ENCODE measurements around the gene ASCC1.

The ASCC1 gene

DNA sequence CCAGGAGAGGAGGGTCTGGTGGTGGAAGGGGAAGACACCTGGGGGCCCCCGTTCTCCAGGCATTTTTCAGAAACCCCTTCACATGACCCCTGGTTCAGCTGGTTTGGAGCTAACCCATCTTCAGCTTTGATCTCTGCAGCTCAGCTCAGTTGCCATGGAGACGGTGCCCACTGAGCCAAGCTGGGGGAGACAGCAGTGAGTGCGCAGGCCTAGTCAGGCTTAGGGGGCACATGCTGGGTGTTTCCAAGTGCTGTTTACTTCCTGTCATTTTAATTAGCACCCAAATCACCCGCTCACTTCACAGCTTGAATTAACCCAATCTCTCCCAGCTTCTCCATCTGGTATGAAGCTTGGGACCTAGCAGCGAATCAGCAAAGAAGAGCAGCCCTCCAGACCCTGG, 136.7 kb downstream of the ASCC1 start:
- in situ Hi-C loops (cut with HindIII; ENCODE audit: low sequenced_read_pairs) = no loop called here
- TF ChIP-seq, protein P1, sequence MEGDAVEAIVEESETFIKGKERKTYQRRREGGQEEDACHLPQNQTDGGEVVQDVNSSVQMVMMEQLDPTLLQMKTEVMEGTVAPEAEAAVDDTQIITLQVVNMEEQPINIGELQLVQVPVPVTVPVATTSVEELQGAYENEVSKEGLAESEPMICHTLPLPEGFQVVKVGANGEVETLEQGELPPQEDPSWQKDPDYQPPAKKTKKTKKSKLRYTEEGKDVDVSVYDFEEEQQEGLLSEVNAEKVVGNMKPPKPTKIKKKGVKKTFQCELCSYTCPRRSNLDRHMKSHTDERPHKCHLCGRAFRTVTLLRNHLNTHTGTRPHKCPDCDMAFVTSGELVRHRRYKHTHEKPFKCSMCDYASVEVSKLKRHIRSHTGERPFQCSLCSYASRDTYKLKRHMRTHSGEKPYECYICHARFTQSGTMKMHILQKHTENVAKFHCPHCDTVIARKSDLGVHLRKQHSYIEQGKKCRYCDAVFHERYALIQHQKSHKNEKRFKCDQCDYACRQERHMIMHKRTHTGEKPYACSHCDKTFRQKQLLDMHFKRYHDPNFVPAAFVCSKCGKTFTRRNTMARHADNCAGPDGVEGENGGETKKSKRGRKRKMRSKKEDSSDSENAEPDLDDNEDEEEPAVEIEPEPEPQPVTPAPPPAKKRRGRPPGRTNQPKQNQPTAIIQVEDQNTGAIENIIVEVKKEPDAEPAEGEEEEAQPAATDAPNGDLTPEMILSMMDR (IDR thresholded peaks at IDR 0.05; ENCODE audit: low read depth, low read length, missing control alignments) = no peak
- no peak overlapping the region for H3K4me3 ChIP-seq (ENCODE audit: low read depth, low read length)
- DNase-seq (ENCODE audit: low read depth) = no peak

DNA sequence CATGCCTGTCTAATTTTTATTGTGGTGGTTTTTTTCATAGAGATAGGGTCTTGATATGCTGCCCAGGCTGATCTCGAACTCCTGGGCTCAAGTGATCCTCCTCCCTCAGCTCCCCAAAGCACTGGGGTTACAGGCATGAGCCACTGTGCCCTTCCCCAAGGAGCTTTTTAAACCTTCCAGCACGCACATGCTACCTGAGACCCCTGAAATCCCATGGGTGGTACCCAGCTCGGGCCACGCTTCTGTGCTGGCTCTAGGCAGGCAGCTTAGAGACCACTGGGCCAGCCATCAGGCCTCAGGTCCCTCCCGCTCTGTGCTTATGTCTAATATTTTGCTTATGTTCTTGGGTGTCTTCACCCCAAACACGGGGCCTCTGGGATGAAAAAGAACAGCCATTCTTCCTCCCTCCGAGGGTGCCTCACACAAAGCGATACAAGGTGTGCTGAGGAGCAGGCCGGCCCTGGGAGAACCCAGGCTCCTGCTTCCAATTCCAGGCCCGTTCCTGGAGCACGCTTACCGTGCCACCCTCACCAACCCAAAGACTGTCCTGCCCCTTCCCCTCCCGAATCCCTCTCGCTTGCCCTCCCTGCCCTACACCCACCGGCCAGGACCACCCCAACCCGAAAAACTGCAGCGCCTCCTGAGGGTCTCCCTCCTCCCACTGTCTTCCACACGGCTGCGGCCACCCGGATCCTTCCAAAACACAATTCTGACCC, 138.6 kb downstream of the ASCC1 start:
- no peak for DNase-seq (ENCODE audit: low read depth)
- in situ Hi-C loops (cut with HindIII; ENCODE audit: low sequenced_read_pairs) = no loop called here
- TF ChIP-seq, protein P1 (IDR thresholded peaks at IDR 0.05; ENCODE audit: low read depth, low read length, missing control alignments) = no peak
- H3K4me3 ChIP-seq (ENCODE audit: low read depth, low read length) = no peak overlapping the region

DNA sequence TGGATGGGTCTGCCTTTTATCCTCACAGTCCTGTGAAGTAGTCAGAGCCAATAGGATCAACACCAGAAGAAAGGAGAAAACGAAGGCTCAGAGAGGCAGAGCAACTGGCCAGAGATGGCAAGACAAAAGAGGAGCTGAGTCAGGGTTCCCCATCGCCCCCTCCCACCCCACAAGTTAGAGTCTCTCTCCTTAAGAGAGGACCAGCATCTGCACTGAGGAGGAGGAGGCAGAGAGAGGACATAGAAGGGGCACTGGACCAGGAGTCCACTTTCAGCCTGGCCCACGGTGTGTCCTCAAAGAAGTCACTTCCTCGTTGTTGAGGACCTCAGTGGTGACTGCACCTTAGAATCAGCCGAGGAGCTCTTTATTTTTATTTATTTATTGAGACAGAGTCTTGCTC, 139.3 kb downstream of the ASCC1 start:
- in situ Hi-C loops (cut with HindIII; ENCODE audit: low sequenced_read_pairs) = no loop called here

DNA sequence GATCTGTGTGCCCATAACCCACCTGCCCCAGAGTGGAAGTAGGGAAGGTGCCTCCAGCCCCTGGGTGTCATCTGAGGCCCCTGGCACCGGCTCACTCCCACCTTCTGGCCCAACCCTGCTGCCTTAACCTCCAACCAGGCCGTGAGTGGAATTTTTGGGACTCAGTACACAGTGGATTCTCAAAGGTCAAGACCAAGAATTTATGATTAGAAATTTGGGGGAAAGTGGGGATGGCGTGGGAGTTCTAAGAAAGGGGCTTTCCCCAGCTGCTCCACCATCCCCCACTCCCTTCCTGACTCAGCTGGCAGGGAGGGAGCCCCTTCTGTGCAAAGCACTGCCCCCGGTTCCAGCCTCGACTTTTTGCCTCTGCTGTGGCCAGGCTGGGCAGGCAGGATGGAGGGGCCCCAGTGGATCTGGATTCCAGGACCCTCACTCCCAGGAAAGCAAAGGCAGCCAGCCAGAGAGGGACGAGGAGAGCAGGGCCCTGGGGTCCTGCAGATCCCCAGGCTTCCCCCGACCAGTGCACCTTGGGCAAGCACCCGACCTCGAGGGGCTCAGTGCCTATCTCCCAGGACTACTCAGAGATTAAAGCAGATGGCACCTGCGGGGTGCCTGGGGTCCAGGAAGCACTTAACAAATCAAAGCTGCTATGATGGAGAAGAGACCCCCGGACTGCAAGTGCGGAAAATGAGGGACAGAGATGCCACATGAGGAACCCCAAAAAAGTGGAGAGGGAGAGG, 140.5 kb downstream of the ASCC1 start:
- DNase-seq (ENCODE audit: low read depth) = no peak
- TF ChIP-seq, protein P1 (IDR thresholded peaks at IDR 0.05; ENCODE audit: low read depth, low read length, missing control alignments) = no peak
- H3K4me3 ChIP-seq (ENCODE audit: low read depth, low read length) = no peak overlapping the region
- in situ Hi-C loops (cut with HindIII; ENCODE audit: low sequenced_read_pairs) = no loop called here

More for the DNA sequence above, 139.3 kb downstream of the ASCC1 start:
- H3K4me3 ChIP-seq (ENCODE audit: low read depth, low read length) = no peak overlapping the region
- TF ChIP-seq, protein P1 (IDR thresholded peaks at IDR 0.05; ENCODE audit: low read depth, low read length, missing control alignments) = no peak
- DNase-seq (ENCODE audit: low read depth) = no peak

DNA sequence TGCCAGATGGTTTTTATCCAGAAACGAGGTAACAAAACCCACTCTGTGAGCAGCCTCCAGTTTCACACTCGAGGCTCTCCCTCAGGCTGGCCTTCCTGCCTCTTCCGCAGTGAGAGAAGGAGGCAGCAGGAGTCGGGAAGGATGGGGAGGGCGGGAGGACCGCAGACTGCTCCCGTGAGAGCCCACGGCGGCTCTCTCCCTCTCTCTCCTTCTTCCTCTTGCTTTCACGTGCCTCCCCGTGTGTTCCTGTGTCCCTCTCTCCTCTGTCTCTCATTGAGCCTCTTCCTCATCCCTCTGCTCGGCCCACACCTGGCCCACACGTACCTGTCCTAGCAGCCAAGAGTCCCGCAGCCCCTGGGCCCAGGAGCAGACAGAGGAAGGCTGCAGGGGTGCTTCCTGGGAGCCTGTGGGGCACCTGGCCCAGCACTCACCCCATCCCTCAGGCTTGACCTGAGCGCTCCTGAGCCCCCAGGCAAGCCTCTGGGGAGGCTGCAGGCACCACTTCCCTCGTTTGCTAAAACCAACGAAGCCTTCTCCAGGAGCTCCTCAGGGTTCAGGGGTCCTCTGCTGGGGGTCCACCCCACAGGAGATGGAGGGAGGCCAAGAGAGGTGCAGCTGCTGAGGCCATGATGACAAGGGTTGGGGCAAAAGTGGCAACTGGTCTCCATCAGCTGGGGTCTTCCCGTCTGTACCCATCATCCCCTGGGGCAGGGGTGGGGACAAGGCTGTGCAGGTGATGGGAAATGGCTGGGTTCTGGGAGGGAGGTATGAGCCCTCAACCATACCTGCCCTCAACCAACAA, 141.3 kb downstream of the ASCC1 start:
- no peak for DNase-seq (ENCODE audit: low read depth)
- TF ChIP-seq, protein P1 (IDR thresholded peaks at IDR 0.05; ENCODE audit: low read depth, low read length, missing control alignments) = no peak
- in situ Hi-C loops (cut with HindIII; ENCODE audit: low sequenced_read_pairs) = no loop called here
- H3K4me3 ChIP-seq (ENCODE audit: low read depth, low read length) = no peak overlapping the region
